Prostate gland (tissue), 2 donors: ENCODE measurements around the gene PTPN12. TPM values are rescaled to one million over a fixed set of nuclear protein-coding genes. Genes with fewer than 3 reads are reported as not detected.

Source experiments
- DNase-seq: peaks from one replicate; pipeline ENCODE4 v3.0.0-alpha.2; 2019; ENCODE audit warnings: low spot score
- H3K27ac ChIP-seq, 2 donors: fragments of 200-600 bp; sonication (generic); 2 replicates each; pipeline ENCODE4 v1.5.1; 2017 to 2019
- H3K27me3 ChIP-seq: fragments of 200-600 bp; sonication (generic); replicated peaks from 2 replicates; pipeline ENCODE4 v1.5.1; 2019; ENCODE audit not compliant: insufficient read depth
- H3K36me3 ChIP-seq, 2 donors: fragments of 200-600 bp; sonication (generic); 1 replicate in 1 of 2; 2 replicates in 1 of 2; pipeline versions ENCODE4 v1.5.1 to v1.8.1; 2017 to 2019
- H3K4me1 ChIP-seq: fragments of 200-600 bp; sonication (generic); replicated peaks from 2 replicates; pipeline ENCODE4 v1.5.1; 2019
- H3K4me3 ChIP-seq, 2 donors: fragments of 200-600 bp; sonication (generic); 2 replicates each; pipeline ENCODE4 v1.5.1; 2017 to 2019
- H3K9me3 ChIP-seq: fragments of 200-600 bp; sonication (generic); 2 replicates; pipeline ENCODE4 v1.5.1; 2017
- POLR2A ChIP-seq: fragments of 450-650 bp; IDR thresholded peaks from one replicate; pipeline ENCODE4 v1.6.1; 2016; ENCODE audit warnings: antibody characterized with exemption, mild to moderate bottlenecking
- POLR2AphosphoS5 ChIP-seq: sonication (generic); formaldehyde crosslinking; IDR thresholded peaks from one replicate; pipeline ENCODE4 v1.6.1; 2017; ENCODE audit warnings: antibody characterized with exemption
- WGBS: methylation state at CpG from one replicate; pipeline ENCODE4 v1.1.5; 2018; 5-methylcytosine and 5-hydroxymethylcytosine counted together
- intact Hi-C: fragments of 100-400 bp; cut with DNase I; formaldehyde crosslinking; loops from one replicate; pipeline ENCODE4 v1.14.2; 2022
- total RNA-seq, 2 donors: library from RNA; depleted of rRNA; stranded (reverse); fragments of >200 nt; gene quantifications; one replicate each; pipeline ENCODE4 v1.1.0, GENCODE V29; 2016
- TF ChIP-seq, protein P1 (sequence below), 4 experiments: fragments of 200-600 bp in 2 of 4; fragments of 450-650 bp in 2 of 4; sonication (generic) in 2 of 4; IDR thresholded peaks; 1 replicate in 3 of 4; 2 replicates in 1 of 4; pipeline ENCODE4 v1.5.1; 2016 to 2019; ENCODE audit warnings: antibody characterized with exemption in 4 of 4, mild to moderate bottlenecking in 2 of 4, moderate library complexity in 2 of 4

Gene PTPN12
- total RNA-seq, 2 donors from 2014 or later = 28.0 to 63.6 TPM

DNA sequence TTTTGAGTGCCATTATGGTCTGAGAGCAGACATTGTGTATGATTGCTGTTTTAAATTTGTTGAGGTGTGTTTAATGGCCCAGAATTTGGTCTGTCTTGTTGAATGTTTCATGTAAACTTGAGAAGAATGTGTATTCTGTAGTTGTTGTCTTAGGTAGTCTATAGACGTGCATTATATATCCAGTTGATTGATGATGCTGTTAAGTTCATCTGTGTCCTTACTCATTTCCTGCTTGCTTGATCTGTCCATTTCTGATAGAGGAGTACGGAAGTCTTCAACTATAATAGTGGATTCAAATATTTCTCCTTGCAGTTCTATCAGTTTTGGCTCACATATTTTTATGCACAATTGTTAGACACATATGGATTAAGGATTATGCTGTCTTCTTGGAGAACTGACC is 16.0 kb downstream of the PTPN12 start:
- no peak overlapping the region for H3K27ac ChIP-seq
- no peaks in the 10 kb centered on the region for H3K4me1 ChIP-seq
- no peaks in the 10 kb centered on the region for H3K27me3 ChIP-seq
- no peaks in the 10 kb centered on the region for H3K9me3 ChIP-seq
- no peak for DNase-seq
- TF ChIP-seq POLR2AphosphoS5 (no peak), POLR2A (no peak)
- TF ChIP-seq, protein P1, sequence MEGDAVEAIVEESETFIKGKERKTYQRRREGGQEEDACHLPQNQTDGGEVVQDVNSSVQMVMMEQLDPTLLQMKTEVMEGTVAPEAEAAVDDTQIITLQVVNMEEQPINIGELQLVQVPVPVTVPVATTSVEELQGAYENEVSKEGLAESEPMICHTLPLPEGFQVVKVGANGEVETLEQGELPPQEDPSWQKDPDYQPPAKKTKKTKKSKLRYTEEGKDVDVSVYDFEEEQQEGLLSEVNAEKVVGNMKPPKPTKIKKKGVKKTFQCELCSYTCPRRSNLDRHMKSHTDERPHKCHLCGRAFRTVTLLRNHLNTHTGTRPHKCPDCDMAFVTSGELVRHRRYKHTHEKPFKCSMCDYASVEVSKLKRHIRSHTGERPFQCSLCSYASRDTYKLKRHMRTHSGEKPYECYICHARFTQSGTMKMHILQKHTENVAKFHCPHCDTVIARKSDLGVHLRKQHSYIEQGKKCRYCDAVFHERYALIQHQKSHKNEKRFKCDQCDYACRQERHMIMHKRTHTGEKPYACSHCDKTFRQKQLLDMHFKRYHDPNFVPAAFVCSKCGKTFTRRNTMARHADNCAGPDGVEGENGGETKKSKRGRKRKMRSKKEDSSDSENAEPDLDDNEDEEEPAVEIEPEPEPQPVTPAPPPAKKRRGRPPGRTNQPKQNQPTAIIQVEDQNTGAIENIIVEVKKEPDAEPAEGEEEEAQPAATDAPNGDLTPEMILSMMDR (IDR thresholded peaks at IDR 0.05) = no peak
- 89% methylated on average over 2 of the region's 2 CpGs for WGBS
- intact Hi-C loops = no loop called here
- H3K36me3 ChIP-seq = no peaks in the 10 kb centered on the region
- H3K4me3 ChIP-seq = no peak overlapping the region

DNA sequence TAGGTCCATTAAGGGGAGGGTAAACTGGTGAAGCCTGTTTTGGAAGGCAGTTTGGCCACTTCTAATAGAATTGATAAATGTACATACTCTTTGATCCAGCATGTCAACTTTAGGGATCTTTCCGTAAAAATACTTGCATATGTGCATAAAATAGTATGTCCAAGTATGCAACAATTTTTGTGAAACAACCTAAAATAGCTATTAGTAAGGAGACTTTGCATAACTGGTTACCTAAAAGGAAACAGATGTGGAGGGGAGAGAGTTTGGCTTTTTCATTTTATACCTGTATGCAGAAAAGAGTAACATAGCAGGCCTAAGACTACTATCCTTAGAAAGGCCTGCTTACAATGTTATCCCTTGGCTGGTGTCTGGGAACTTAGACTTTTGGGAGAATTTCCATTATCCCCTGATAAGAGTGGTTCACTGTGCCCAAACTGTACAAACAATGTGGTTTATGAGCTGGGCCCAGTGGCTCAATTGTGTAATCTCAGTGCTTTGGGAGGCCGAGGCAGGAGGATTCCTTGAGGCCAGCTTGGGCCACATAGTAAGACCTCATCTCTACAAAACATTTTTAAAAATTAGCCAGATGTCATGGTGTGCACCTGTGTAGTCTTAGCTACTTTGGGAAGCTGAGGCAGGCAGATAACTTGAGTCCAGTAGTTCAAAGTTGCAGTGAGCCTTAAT is 21.3 kb downstream of the PTPN12 start:
- no peak overlapping the region for H3K27ac ChIP-seq
- DNase-seq = no peak
- H3K4me3 ChIP-seq = no peak overlapping the region
- H3K9me3 ChIP-seq = no peaks in the 10 kb centered on the region
- H3K27me3 ChIP-seq = no peaks in the 10 kb centered on the region
- TF ChIP-seq, protein P1 (IDR thresholded peaks at IDR 0.05) = no peak
- TF ChIP-seq POLR2A = no peak
- no peak for TF ChIP-seq POLR2AphosphoS5
- intact Hi-C loops = no loop called here
- H3K36me3 ChIP-seq = no peaks in the 10 kb centered on the region
- WGBS = 92% methylated on average over 2 of the region's 2 CpGs
- no peaks in the 10 kb centered on the region for H3K4me1 ChIP-seq

DNA sequence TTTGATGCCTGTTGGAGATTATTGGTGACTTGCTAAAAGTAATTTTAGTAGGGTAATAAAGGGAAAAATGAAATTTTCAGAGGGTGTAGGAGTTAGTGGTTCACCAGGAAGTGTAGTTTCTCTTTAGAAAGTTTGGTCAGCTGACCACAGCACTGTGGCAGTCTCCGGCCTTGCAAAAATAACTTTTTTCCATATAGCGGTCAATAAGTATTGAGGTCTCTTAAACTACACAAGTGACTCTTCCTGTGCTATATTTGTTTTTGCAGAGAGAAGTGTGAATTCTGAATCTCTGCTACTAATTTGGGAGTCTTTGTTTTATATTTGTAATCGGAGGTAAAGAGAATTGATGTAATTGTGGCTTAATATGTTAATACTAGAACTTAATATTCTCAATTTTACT is 24.3 kb downstream of the PTPN12 start:
- no peak overlapping the region for H3K4me3 ChIP-seq
- 94% methylated on average over 3 of the region's 3 CpGs for WGBS
- H3K27ac ChIP-seq = no peak overlapping the region
- DNase-seq = no peak
- H3K4me1 ChIP-seq = no peaks in the 10 kb centered on the region
- TF ChIP-seq, protein P1 (IDR thresholded peaks at IDR 0.05) = no peak
- no peak for TF ChIP-seq POLR2AphosphoS5
- no peak for TF ChIP-seq POLR2A
- H3K9me3 ChIP-seq = no peaks in the 10 kb centered on the region
- no peaks in the 10 kb centered on the region for H3K36me3 ChIP-seq
- no peaks in the 10 kb centered on the region for H3K27me3 ChIP-seq
- intact Hi-C loops = no loop called here

DNA sequence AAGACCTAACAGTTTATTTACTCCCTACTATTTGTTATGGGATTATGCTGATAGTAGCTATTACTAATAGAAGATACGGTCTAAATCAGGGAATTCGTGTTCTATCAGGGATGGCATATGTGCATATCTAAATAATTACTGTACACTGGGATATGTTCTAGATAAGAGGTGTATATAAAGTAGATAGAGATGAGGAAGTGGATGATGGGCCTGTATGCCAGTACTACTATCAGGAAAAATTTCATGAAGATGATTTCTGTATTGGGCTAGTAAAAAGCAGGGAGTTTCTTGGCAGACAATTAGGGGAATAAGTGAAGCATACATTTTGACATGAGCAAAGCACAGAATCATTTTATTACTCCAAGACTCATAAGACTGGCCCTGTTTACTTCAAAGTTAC is 26.2 kb downstream of the PTPN12 start:
- WGBS = 64% methylated on average over 2 of the region's 2 CpGs
- no peak overlapping the region for H3K4me3 ChIP-seq
- H3K36me3 ChIP-seq = no peaks in the 10 kb centered on the region
- H3K9me3 ChIP-seq = no peaks in the 10 kb centered on the region
- no peak overlapping the region for H3K27ac ChIP-seq
- H3K27me3 ChIP-seq = no peaks in the 10 kb centered on the region
- TF ChIP-seq POLR2A (no peak), POLR2AphosphoS5 (no peak)
- TF ChIP-seq, protein P1 (IDR thresholded peaks at IDR 0.05) = no peak
- DNase-seq = no peak
- H3K4me1 ChIP-seq = no peaks in the 10 kb centered on the region
- intact Hi-C loops = no loop called here

DNA sequence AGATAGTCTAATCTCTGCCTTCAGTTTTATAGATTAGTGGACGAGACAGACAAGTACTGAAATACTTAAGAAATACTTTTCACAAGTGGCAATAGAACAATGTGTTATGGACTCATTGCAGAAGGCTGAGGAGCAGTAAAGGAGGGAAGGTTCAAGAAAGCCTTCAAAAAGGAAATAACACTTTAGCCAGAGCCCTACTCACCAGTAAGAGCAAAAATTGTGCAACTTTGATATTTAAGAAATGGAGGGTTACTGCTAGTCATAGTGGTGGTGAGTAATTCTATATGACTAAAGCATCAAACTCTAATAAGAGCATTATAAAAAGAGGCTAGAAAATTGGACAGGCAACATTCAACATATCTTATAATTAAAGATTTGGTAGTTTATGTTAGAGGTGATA is 28.8 kb downstream of the PTPN12 start:
- intact Hi-C loops = no loop called here
- WGBS = 50% methylated on average over 1 of the region's 1 CpG
- Histone ChIP-seq H3K4me1 (no peaks in the 10 kb centered on the region), H3K27me3 (no peaks in the 10 kb centered on the region), H3K4me3 (no peak overlapping the region), H3K36me3 (no peaks in the 10 kb centered on the region), H3K27ac (no peak overlapping the region), H3K9me3 (no peaks in the 10 kb centered on the region)
- no peak for DNase-seq
- TF ChIP-seq POLR2A (no peak), POLR2AphosphoS5 (no peak)
- TF ChIP-seq, protein P1 (IDR thresholded peaks at IDR 0.05) = no peak
